KOPT-K1 (cell line): ENCODE measurements around the gene ZNF500.
"Not testable (repeated sequence)": the region's sequence is repeated elsewhere in the genome, so short reads cannot be mapped to it uniquely, and the experiment has no call there.

Experiments
- H3K27ac ChIP-seq: fragments of 200-600 bp; sonication (generic); 2 replicates; pipeline ENCODE4 v1.5.1; 2016; ENCODE audit warnings: antibody characterized with exemption, mild to moderate bottlenecking, low read depth, low read length; ENCODE audit not compliant: poor library complexity, severe bottlenecking
- H3K36me3 ChIP-seq: fragments of 200-600 bp; sonication (generic); 2 replicates; pipeline ENCODE4 v1.5.1; 2017; ENCODE audit warnings: antibody characterized with exemption, mild to moderate bottlenecking, low read length, moderate library complexity; ENCODE audit not compliant: insufficient read depth
- H3K9me3 ChIP-seq: fragments of 200-600 bp; sonication (generic); 2 replicates; pipeline ENCODE4 v1.5.1; 2017; ENCODE audit warnings: antibody characterized with exemption, low read length, mild to moderate bottlenecking; ENCODE audit not compliant: insufficient read depth, poor library complexity, severe bottlenecking

The ZNF500 gene

GRCh38 chr16:4746991-4747574 is 19.9 kb downstream of the ZNF500 start:
- H3K36me3 ChIP-seq: peaks cover 17% of the 10 kb centered on the region
- H3K27ac ChIP-seq: peak overlapping the region; percentile 44
- H3K9me3 ChIP-seq: no peaks in the 10 kb centered on the region

DNA sequence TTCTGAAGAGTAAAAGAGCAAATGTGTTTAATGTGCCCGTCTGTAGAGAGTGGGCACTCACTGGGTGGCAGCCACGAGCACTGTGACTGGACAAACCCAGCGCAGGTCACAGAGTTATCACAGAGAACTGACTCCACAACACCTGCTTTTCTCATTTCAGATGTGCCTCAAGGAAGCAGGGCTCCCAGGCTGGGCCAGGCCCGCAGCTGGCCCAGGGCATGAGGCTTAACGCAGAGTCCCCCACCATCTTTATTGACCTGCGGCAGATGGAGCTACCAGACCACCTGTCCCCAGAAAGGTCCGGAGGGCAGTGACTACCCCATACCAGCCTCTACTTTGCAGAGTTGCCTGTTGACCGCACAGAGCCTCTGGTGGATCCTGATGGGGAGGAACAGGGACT is 20.7 kb downstream of the ZNF500 start:
- H3K36me3 ChIP-seq: peaks cover 8% of the 10 kb centered on the region; the same call in 1 of the 2 replicates
- peak overlapping the region; percentile 44 for H3K27ac ChIP-seq
- no peaks in the 10 kb centered on the region for H3K9me3 ChIP-seq

DNA sequence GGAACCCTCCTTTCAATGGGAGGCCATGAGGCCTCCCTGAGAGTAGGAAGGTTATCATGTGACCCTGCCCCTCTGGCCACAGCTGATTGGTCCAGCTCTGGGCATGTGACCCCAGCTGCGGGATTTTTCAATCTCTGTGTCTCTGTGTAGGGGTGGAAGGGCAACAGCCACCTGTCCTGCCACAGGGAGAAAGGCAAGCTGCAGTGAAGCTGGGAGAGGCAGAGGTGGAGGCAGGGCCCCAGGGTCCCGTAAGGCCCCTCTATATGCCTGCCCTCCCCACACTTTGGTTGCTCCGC is 21.7 kb downstream of the ZNF500 start:
- Histone ChIP-seq H3K27ac (no peak overlapping the region), H3K9me3 (no peaks in the 10 kb centered on the region), H3K36me3 (no peaks in the 10 kb centered on the region; the same call in 1 of the 2 replicates)

DNA sequence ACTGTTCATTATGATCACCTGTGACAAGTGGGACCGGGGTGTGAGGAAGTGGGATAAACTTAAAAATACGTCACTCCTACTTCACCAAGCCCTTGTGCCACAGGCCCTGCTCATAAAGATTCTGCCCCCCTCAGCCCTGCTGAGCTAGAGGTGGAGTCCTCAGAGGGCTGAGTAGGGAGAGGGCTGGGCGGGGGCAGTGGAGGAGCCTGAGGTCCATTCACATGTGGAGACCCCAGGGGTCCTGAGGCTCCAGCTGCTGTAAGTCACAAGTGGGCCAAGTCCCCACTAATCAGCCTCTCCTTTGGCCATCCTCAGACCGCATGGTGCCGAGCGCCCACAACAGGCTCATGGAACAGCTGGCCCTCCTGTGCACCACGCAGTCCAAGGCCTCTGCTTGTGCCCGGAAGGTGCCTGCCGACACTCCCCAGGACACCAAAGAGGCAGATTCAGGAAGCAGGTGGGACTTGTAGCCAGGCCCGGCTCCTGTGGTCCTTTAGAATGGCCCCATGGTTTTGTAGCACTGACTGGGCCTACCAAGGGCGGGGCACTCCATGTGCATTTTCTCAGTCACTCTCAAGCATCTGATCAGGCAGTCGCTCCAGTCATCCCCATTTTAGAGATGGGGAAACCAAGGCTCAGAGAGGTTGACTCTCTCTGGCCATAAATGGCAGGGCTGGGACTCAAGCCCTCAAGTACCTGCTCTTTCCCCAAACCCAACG is 22.2 kb downstream of the ZNF500 start:
- H3K27ac ChIP-seq: no peak overlapping the region
- no peaks in the 10 kb centered on the region for H3K9me3 ChIP-seq
- no peaks in the 10 kb centered on the region; the same call in 1 of the 2 replicates for H3K36me3 ChIP-seq

DNA sequence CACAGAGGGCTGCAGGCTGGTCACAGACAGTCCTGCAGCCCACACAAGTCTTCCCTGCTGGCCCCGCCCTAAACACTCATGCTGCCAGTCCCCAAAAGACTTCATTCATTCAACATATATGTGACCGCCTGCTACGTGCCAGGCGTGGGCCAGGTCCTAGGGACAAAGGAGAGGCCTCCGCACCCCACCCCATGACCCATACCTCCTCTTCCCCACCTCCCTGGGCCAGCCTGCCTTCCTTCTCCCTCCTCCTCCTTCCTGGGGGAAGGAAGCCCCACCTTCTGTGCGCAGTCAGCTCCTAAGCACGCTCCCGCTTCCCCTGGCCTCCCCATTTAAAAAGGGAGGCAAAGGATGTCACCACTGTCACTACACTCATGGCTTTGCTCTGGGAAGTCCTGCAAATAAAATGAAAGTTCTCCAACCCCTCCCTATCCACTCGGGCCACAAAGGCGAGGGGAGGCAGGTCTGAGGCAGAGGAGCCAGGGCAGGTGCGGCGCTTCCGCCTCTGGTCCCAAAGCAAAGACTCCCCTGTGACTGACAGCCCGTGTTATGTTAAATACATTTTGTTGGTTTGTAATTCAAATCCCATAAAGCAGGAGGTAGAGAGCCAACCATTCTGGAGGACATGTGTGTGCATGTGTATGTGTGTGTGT is 23.6 kb downstream of the ZNF500 start:
- Histone ChIP-seq H3K27ac (no peak overlapping the region), H3K36me3 (no peaks in the 10 kb centered on the region), H3K9me3 (no peaks in the 10 kb centered on the region)

DNA sequence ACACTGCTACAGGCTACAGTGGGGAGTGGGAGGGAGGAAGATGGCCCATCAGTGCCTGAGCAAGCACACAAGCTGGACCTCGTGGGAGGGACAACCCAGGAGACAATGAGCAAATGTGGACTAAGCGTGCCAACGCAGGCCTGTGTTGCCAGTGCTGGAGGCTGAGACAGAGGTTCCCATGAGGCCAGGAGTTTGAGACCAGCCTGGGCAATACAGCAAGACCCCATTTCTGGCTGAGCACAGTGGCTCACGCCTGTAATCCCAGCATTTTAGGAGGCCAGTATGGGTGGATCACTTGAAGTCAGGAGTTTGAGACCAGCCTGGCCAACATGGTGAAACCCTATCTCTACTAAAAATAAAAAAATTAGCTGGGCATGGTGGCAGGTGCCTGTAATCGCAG is 28.6 kb downstream of the ZNF500 start:
- not testable (repeated sequence) for H3K27ac ChIP-seq, H3K9me3 ChIP-seq, H3K36me3 ChIP-seq

GRCh38 chr16:4737545-4737944 is 29.4 kb downstream of the ZNF500 start:
- H3K27ac ChIP-seq: no peak overlapping the region
- no peaks in the 10 kb centered on the region for H3K36me3 ChIP-seq
- H3K9me3 ChIP-seq: no peaks in the 10 kb centered on the region

DNA sequence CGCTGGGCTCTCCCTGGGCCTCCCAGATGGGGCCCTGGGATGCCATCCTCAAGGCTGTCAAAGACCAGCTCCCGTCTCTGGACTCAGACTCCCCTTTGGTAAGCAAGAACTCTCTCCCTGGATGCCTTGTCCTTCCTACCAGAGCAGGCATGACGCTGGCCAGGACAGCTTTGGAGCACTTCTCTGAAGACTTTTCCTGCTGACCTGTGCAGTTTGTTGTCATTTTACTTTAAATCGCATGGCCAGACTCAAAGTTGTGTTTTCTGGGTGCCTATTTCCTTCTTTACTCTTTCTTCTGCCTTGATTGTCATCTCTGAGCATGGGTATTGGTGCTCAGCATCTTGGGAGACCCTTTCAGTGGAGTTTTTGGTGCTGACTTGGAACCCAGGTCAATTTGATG is 30.4 kb downstream of the ZNF500 start:
- H3K27ac ChIP-seq: no peak overlapping the region
- no peaks in the 10 kb centered on the region for H3K9me3 ChIP-seq
- no peaks in the 10 kb centered on the region for H3K36me3 ChIP-seq

- peaks cover 7% of the 10 kb centered on the region; the same call in 1 of the 2 replicates for H3K36me3 ChIP-seq
- H3K9me3 ChIP-seq: no peaks in the 10 kb centered on the region
- H3K27ac ChIP-seq: peak overlapping the region; percentile 77
Observed at GRCh38 chr16:4734730-4735535, 32.0 kb downstream of the ZNF500 start.

GRCh38 chr16:4734063-4734729 is 32.8 kb downstream of the ZNF500 start, which contains the start of the genes ANKS3 and DNAAF8:
Gene ANKS3 (minus strand): TSS chr16:4734271. CDS start chr16:4730149, 4,122 bp downstream.
Gene DNAAF8 (plus strand): TSS chr16:4734537. CDS start chr16:4736515, 1,978 bp downstream.
- H3K9me3 ChIP-seq: no peaks in the 10 kb centered on the region
- H3K36me3 ChIP-seq: peaks cover 14% of the 10 kb centered on the region; the same call in 1 of the 2 replicates
- H3K27ac ChIP-seq: peak within 1 kb of the TSS; percentile 77

DNA sequence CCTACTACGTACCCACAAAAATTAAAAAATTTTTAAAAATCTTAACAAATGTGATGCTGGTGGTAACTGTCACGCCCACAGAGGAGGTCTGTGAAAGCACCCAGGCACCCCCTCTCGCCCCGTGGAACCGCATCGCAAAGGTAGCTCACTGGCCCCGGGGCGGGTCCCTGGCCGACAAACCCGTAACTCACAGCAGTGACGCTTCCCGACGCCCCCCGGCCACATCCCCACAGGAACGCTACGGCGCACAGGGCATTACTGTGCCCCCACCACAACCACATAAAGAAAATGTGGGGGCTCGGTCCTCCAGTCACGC is 33.3 kb downstream of the ZNF500 start:
- Histone ChIP-seq H3K36me3 (peaks cover 18% of the 10 kb centered on the region; the same call in 1 of the 2 replicates), H3K27ac (peak overlapping the region; percentile 77), H3K9me3 (no peaks in the 10 kb centered on the region)

DNA sequence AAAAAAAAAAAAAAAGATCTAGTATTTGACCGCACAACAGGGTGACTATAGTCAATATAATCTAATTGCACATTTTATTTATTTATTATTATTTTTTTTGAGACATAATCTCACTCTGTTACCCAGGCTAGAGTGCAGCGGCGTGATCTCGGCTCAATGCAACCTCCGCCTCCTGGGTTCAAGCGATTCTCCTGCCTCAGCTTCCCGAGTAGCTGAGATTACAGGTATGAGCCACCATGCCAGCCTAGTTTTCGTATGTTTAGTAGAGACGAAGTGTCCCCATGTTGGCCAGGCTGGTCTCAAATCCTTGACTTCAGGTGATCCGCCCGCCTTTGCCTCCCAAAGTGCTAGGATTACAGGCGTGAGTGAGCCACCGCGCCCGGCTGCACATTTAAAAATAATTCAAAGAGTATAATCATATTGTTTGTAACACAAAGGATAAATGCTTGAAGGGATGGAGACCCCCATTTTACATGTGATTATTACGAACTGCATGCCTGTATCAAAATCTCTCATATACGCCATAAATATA is 33.7 kb downstream of the ZNF500 start:
- peak overlapping the region; percentile 77 for H3K27ac ChIP-seq
- peaks cover 22% of the 10 kb centered on the region; the same call in 1 of the 2 replicates for H3K36me3 ChIP-seq
- H3K9me3 ChIP-seq: no peaks in the 10 kb centered on the region

DNA sequence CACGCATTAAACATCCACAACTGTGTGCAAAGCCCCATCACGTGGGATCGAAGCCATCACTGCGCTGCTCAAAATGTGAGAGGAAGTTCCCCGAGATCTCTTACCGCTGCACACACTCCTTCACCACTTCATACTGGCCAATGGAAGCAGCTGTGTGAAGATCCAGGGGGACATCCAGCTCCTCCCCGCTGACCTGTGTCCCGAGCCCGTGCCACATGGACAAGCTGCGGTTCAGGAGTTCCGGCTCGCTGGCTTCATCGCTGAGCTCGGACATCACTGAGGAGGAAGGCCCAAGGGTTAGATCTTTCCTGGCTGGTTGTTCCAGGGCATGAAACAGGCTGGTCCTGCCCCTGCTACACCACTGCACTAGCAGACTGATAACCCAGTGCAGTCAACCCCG is 37.1 kb downstream of the ZNF500 start:
- Histone ChIP-seq H3K9me3 (no peaks in the 10 kb centered on the region), H3K27ac (no peak overlapping the region), H3K36me3 (peaks cover 38% of the 10 kb centered on the region; the same call in 1 of the 2 replicates)

- H3K36me3 ChIP-seq: peaks cover 42% of the 10 kb centered on the region; the same call in 1 of the 2 replicates
- H3K27ac ChIP-seq: no peak overlapping the region
Observed at GRCh38 chr16:4728676-4729075, 38.3 kb downstream of the ZNF500 start.

More at GRCh38 chr16:4728676-4729075, 38.3 kb downstream of the ZNF500 start:
- H3K9me3 ChIP-seq: no peaks in the 10 kb centered on the region
